ENCODE results near the gene PARL. TPM values are rescaled to one million over a fixed set of nuclear protein-coding genes. Genes with fewer than 3 reads are reported as not detected.
A peak's percentile ranks its signal among the peaks of the same experiment; 100 is the strongest.
"Not testable (repeated sequence)": the region's sequence is repeated elsewhere in the genome, so short reads cannot be mapped to it uniquely, and the experiment has no call there.

PARL gene
- total and polyA plus RNA-seq, 5 experiments from 2014 or later: 45.3 to 155 (median 108) TPM

DNA sequence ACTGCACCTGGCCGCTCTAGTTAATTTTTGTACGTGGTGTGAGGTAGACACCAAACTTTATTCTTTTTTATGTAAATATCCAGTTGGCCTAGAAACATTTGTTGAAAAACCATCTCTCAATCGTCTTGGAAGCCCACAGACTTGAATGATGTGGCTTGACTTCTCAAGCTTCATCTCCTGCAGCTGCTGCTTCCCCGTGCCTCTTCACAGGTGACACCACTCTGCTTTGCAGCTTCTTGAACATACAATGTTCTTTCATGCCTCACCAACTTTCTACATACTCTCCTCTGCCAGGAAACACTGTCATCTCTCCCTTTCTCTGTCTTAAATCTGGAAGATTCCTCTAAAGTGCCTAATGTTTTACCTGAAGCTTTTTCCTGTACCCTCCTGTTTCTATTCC lies 94.9 kb downstream of the PARL start:
- POLR2A ChIA-PET: no interaction called here
- Mint-ChIP-seq H3K27me3 (no peaks in the 10 kb centered on the region), H3K4me1 (peaks cover 5 to 14% (median 12%) of the 10 kb centered on the region in 4 donors), H3K27ac (peak overlapping the region in 7 of 10 donors; percentile 0 to 80 (median 23)), H3K4me3 (peak overlapping the region in 3 of 10 donors; percentile 16 to 43 (median 22)), H3K9me3 (no peaks in the 10 kb centered on the region), H3K36me3 (peaks cover 0 to 82% (median 39%) of the 10 kb centered on the region in 3 donors)
- DNase-seq: peak in 2 of 10 donors; percentile 9 to 35
- ATAC-seq: no peak

DNA sequence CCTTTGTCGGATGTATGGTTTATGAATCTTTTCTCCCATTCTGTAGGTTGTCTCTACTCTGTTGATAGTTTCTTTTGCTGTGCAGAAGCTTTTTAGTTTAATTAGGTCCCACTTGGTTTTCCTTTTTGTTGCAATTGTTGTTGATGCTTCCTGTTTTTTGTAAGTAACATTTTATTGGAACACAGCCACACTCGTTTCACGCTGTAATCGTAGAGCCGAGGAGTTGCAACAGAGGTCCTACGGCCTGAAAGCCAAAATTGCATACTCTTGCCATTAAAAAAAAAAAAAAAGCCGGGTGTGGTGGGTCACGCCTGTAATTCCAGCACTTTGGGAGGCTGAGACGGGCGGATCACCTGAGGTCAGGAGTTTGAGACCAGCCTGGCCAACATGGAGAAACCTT lies 100.2 kb downstream of the PARL start:
- POLR2A ChIA-PET, H3K4me3 Mint-ChIP-seq, ATAC-seq, H3K4me1 Mint-ChIP-seq, H3K27me3 Mint-ChIP-seq, H3K9me3 Mint-ChIP-seq, DNase-seq: not testable (repeated sequence)
- peaks cover 0 to 81% (median 25%) of the 10 kb centered on the region in 3 donors for H3K36me3 Mint-ChIP-seq
- H3K27ac Mint-ChIP-seq: peak overlapping the region in 1 of 10 donors; percentile 7

DNA sequence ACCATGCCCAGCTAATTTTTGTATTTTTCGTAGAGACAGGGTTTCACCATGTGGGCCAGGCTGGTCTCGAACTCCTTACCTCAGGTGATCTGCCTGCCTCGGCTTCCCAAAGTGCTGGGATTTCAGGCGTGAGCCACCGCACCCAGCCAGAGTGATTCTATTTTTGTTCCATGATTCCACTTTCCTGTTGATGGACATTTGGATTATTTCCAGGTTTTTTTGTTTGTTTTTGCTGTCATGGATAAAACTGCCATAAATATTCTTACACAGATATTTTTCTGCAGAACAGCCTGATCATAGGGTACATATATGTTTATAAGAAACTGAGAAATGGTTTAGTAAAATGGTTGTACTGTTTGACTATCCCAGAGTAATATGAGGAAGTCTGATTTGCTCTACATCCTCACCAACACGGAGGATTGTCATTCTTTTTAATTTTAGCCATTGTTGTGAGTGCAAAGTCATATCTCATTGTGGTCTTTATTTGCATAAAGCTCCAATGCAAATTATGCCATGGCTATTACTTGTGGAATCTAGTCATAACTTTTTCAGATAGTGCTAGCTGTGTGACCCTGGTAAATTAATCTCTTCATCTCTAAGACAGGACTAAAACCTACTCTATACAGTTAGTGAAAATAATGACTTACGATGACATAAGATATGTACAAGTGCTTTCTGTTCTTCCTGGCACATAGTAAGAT lies 102.0 kb downstream of the PARL start:
- Mint-ChIP-seq H3K27me3 (no peaks in the 10 kb centered on the region), H3K36me3 (peaks cover 0 to 85% (median 38%) of the 10 kb centered on the region in 3 donors), H3K4me3 (no peak overlapping the region), H3K9me3 (no peaks in the 10 kb centered on the region), H3K27ac (peak overlapping the region in 1 of 10 donors; percentile 72), H3K4me1 (peaks cover 0 to 5% (median 0%) of the 10 kb centered on the region in 4 donors)
- DNase-seq (no peak), ATAC-seq (no peak)
- POLR2A ChIA-PET: no interaction called here

- POLR2A ChIA-PET: no interaction called here
- H3K9me3 Mint-ChIP-seq: no peaks in the 10 kb centered on the region
- H3K36me3 Mint-ChIP-seq: peaks cover 6 to 84% (median 34%) of the 10 kb centered on the region in 3 donors
- no peaks in the 10 kb centered on the region for H3K27me3 Mint-ChIP-seq
- DNase-seq: no peak
- H3K27ac Mint-ChIP-seq: peak overlapping the region in 1 of 10 donors; percentile 35
- ATAC-seq: no peak
- no peak overlapping the region for H3K4me3 Mint-ChIP-seq
- H3K4me1 Mint-ChIP-seq: peaks cover 0 to 5% (median 0%) of the 10 kb centered on the region in 4 donors
Measured at GRCh38 chr3:183781246-183781645, 103.4 kb downstream of the PARL start.

- POLR2A ChIA-PET: no interaction called here
- H3K27ac Mint-ChIP-seq: no peak overlapping the region
Measured at GRCh38 chr3:183779896-183780465, 104.7 kb downstream of the PARL start.

More at GRCh38 chr3:183779896-183780465, 104.7 kb downstream of the PARL start:
- Mint-ChIP-seq H3K4me3 (no peak overlapping the region), H3K27me3 (no peaks in the 10 kb centered on the region), H3K4me1 (peaks cover 0 to 5% (median 0%) of the 10 kb centered on the region in 4 donors), H3K36me3 (peaks cover 6 to 86% (median 31%) of the 10 kb centered on the region in 3 donors), H3K9me3 (no peaks in the 10 kb centered on the region)
- DNase-seq: no peak
- no peak for ATAC-seq

Small RNA genes within 50 kb of the gene (microRNA-seq; reads per million reads assigned to microRNA genes)
- not detected for gene MIR4448 (ENCODE audit: borderline microRNAs expressed)

Other genes starting within 250 kb of the PARL start
- 100 to 1,000 TPM; 107 to 114 TPM for gene KLHL24, start 249.3 kb downstream of the PARL start, total RNA-seq
- 10 to 100 TPM; 42.4 to 46.3 (median 44.2) TPM for gene KLHL24, start 249.3 kb downstream of the PARL start, polyA plus RNA-seq
- 10 to 100 TPM; 22.6 to 24.3 TPM for gene YEATS2, start 187.1 kb downstream of the PARL start, total RNA-seq
- 1 to 10 TPM; 4.3 to 6.8 (median 4.9) TPM for gene YEATS2, start 187.1 kb downstream of the PARL start, polyA plus RNA-seq
- gene MAP6D1, start 59.3 kb downstream of the PARL start, total RNA-seq: 1 to 10 TPM; 1.0 to 4.9 TPM
- 1 to 10 TPM in 2 of 3 donors, under 1 TPM in 1; 0.58 to 2.9 (median 1.0) TPM for gene MAP6D1, start 59.3 kb downstream of the PARL start, polyA plus RNA-seq
- gene ABCC5, start 133.0 kb upstream of the PARL start, total RNA-seq: 10 to 100 TPM; 38.7 to 43.7 TPM
- 10 to 100 TPM; 10.9 to 12.8 (median 12.1) TPM for gene ABCC5, start 133.0 kb upstream of the PARL start, polyA plus RNA-seq
- not detected for gene HTR3D, start 146.9 kb upstream of the PARL start, total RNA-seq
- not detected for gene HTR3D, start 146.9 kb upstream of the PARL start, polyA plus RNA-seq
- not detected for gene HTR3C, start 168.2 kb upstream of the PARL start, total RNA-seq
- gene HTR3C, start 168.2 kb upstream of the PARL start, polyA plus RNA-seq: not detected
- gene HTR3E, start 212.2 kb upstream of the PARL start, total RNA-seq: not detected
- not detected for gene HTR3E, start 212.2 kb upstream of the PARL start, polyA plus RNA-seq

Measured in naive thymus-derived CD8-positive, alpha-beta T cell (primary cell).